ENCODE results near the gene RALGAPA2. TPM values are rescaled to one million over a fixed set of nuclear protein-coding genes. Genes with fewer than 3 reads are reported as not detected.
A peak's percentile ranks its signal among the peaks of the same experiment; 100 is the strongest.

RALGAPA2 gene
- total and polyA plus RNA-seq, 2 of the 13 experiments (the other 11 are each of a cell fraction or from before 2014, with no cell fraction given): 13.8 to 17.7 TPM

GRCh38 chr20:20568604-20569205 lies 143.7 kb downstream of the RALGAPA2 start (continued):
- TF ChIP-seq, protein P1, sequence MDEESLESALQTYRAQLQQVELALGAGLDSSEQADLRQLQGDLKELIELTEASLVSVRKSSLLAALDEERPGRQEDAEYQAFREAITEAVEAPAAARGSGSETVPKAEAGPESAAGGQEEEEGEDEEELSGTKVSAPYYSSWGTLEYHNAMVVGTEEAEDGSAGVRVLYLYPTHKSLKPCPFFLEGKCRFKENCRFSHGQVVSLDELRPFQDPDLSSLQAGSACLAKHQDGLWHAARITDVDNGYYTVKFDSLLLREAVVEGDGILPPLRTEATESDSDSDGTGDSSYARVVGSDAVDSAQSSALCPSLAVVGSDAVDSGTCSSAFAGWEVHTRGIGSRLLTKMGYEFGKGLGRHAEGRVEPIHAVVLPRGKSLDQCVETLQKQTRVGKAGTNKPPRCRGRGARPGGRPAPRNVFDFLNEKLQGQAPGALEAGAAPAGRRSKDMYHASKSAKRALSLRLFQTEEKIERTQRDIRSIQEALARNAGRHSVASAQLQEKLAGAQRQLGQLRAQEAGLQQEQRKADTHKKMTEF (CRISPR knock-in tag; IDR thresholded peaks at IDR 0.05): no peak
- TF ChIP-seq GRHL1 (CRISPR knock-in tag; conservative IDR thresholded peaks at IDR 0.05): no peak
- peak; percentile 83 for TF ChIP-seq RAD21 (CRISPR knock-in tag; IDR thresholded peaks at IDR 0.05)

GRCh38 chr20:20567712-20568111 lies 144.7 kb downstream of the RALGAPA2 start:
- in situ Hi-C loops (cut with HindIII; ENCODE audit: extremely low pct_ligation_motif_present, low pct_unique_long_range_greater_than_20kb) (loop anchor here (5.0 to 10.0 kb wide), 3 partner anchors 105 to 483 kb away; no protein-coding TSS in a partner anchor), intact Hi-C loops (cut with micrococcal nuclease; ENCODE audit: unreplicated experiment) (loop anchor here (1.0 kb wide), 5 partner anchors 102 to 484 kb away; no protein-coding TSS in a partner anchor)
- no peak for DNase-seq (ENCODE audit: low spot score)
- Histone ChIP-seq H3K27me3 (ENCODE audit: control insufficient read depth in 1 of 2, insufficient read depth in 2 of 2, low read length in 2 of 2) (no peaks in the 10 kb centered on the region), H3K4me3 (replicated peaks in 1 of 3; ENCODE audit: insufficient read depth in 1 of 3, low read depth in 2 of 3, low read length in 3 of 3) (no peak overlapping the region), H3K9ac (ENCODE audit: insufficient read depth, low read depth, low read length) (no peak overlapping the region), H3K27ac (ENCODE audit: extremely low read length, insufficient read depth, low read length) (no peak overlapping the region), H4K20me1 (ENCODE audit: insufficient read depth, low read length) (no peaks in the 10 kb centered on the region), H3K4me1 (ENCODE audit: insufficient read depth, low read length) (peaks cover 7% of the 10 kb centered on the region), H3K36me3 (replicated peaks in 1 of 2; ENCODE audit: control insufficient read depth in 1 of 2, insufficient read depth in 2 of 2, low read length in 2 of 2) (peaks cover 11 to 12% of the 10 kb centered on the region in 2 experiments; a peak in 4 of 5 replicates), H3K4me2 (ENCODE audit: low read depth, low read length) (no peak overlapping the region), H3K79me2 (ENCODE audit: insufficient read depth, low read length) (no peaks in the 10 kb centered on the region), H3K9me3 (ENCODE audit: low read length) (no peaks in the 10 kb centered on the region), H2AFZ (ENCODE audit: low read length) (no peak overlapping the region)
- over 99% methylated on average over 4 of the region's 4 CpGs for WGBS (ENCODE audit: low lambda C conversion rate)
- POLR2A ChIA-PET: no interaction called here
- no peak for ATAC-seq
- FAIRE-seq: no peak
- CTCF ChIA-PET (ENCODE audit: low intra/inter-chr PET ratio, low total read pairs): interaction anchor here (1.5 to 3.3 kb wide), 4 partner anchors 208 to 484 kb away, joined by 6 to 55 read pairs (median 8); no protein-coding TSS in a partner anchor
- no TSS peak for BruUV-seq (replicated peaks)
- TF ChIP-seq ZNF496 (CRISPR knock-in tag; IDR thresholded peaks at IDR 0.05; ENCODE audit: insufficient replicate concordance): no peak
- no peak for TF ChIP-seq HMGA1 (CRISPR knock-in tag; conservative IDR thresholded peaks at IDR 0.05)
- no peak for TF ChIP-seq RCOR2 (CRISPR knock-in tag; IDR thresholded peaks at IDR 0.05)
- no peak for TF ChIP-seq ARID4A (CRISPR knock-in tag; IDR thresholded peaks at IDR 0.05; ENCODE audit: borderline replicate concordance)
- TF ChIP-seq, protein P2, sequence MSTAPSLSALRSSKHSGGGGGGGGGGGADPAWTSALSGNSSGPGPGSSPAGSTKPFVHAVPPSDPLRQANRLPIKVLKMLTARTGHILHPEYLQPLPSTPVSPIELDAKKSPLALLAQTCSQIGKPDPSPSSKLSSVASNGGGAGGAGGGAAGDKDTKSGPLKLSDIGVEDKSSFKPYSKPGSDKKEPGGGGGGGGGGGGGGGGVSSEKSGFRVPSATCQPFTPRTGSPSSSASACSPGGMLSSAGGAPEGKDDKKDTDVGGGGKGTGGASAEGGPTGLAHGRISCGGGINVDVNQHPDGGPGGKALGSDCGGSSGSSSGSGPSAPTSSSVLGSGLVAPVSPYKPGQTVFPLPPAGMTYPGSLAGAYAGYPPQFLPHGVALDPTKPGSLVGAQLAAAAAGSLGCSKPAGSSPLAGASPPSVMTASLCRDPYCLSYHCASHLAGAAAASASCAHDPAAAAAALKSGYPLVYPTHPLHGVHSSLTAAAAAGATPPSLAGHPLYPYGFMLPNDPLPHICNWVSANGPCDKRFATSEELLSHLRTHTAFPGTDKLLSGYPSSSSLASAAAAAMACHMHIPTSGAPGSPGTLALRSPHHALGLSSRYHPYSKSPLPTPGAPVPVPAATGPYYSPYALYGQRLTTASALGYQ (CRISPR knock-in tag; IDR thresholded peaks at IDR 0.05): no peak
- TF ChIP-seq, protein P3, sequence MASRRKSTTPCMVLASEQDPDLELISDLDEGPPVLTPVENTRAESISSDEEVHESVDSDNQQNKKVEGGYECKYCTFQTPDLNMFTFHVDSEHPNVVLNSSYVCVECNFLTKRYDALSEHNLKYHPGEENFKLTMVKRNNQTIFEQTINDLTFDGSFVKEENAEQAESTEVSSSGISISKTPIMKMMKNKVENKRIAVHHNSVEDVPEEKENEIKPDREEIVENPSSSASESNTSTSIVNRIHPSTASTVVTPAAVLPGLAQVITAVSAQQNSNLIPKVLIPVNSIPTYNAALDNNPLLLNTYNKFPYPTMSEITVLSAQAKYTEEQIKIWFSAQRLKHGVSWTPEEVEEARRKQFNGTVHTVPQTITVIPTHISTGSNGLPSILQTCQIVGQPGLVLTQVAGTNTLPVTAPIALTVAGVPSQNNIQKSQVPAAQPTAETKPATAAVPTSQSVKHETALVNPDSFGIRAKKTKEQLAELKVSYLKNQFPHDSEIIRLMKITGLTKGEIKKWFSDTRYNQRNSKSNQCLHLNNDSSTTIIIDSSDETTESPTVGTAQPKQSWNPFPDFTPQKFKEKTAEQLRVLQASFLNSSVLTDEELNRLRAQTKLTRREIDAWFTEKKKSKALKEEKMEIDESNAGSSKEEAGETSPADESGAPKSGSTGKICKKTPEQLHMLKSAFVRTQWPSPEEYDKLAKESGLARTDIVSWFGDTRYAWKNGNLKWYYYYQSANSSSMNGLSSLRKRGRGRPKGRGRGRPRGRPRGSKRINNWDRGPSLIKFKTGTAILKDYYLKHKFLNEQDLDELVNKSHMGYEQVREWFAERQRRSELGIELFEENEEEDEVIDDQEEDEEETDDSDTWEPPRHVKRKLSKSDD (CRISPR knock-in tag; IDR thresholded peaks at IDR 0.05; ENCODE audit: low read depth): no peak

All from HepG2 (cell line).